HG03045 (cell line): Measurements from ENCODE around the gene AIFM2.
"Not testable (repeated sequence)": the region's sequence is repeated elsewhere in the genome, so short reads cannot be mapped to it uniquely, and the experiment has no call there.

Experiments
- ATAC-seq: cut with Tn5 transposase; IDR thresholded peaks from one replicate; pipeline ENCODE4 v1.9.1; 2021; ENCODE audit warnings: mild to moderate bottlenecking, moderate library complexity; ENCODE audit not compliant: unreplicated experiment

AIFM2 gene

DNA sequence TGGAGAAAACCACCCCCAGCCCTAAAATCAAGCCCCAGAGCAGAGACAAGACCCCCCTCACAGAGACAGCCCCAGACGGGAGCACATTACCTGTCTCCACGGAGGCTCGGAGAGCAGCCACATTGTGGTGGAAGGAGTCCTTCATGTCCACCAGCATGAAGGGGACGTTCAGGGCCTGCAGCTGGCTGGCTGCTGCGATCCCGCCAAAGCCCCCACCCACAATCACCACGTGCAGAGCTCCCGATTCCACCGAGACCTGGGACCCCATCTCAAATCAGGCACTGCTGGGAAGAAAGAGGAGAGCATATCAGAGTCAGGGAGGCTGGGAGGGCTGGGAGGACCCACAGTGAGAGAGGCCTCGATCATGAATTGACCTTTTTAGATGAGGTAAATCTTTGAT lies 8.8 kb downstream of the AIFM2 start:
- no peak for ATAC-seq

DNA sequence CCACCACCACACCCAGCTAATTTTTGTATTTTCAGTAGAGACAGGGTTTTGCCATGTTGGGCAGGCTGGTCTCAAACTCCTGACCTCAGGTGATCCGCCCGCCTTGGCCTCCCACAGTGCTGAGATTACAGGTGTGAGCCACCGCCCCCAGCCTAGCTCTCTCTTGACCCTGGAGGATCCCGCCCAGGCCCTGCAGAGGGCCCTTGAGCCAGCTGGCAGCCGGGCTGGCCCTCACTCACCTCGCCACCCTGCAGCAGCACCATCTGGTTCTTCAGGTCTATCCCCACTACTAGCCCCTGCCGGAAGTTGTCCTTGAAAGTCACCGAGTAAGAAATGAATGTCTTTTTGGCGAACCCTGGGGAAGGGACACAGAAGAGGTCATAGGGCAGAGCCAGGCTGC lies 9.5 kb downstream of the AIFM2 start:
- not testable (repeated sequence) for ATAC-seq

GRCh38 chr10:70122742-70123141 lies 9.9 kb downstream of the AIFM2 start:
- ATAC-seq: no peak

GRCh38 chr10:70121281-70121949 lies 11.2 kb downstream of the AIFM2 start:
- ATAC-seq: no peak

GRCh38 chr10:70120417-70120816 lies 12.2 kb downstream of the AIFM2 start:
- ATAC-seq: no peak

DNA sequence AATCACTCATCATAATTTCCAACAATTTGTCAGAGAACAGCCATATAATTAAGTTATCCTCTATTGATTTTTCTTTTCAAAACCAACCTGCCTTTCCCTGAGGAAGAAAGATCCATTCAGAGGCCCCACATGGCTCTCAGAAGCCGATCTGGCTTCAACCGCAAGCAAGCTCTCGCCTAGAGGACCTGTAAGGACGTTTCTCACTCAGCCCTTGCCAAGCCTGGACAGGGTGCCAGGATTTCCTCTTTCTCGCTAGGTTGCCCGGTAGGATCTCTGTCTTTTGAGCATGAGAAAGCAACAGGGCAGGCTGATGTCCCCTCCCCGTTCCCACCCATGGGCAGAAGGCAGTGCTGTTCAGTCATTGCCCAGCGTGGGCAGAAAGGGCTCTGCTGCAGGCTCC lies 13.0 kb downstream of the AIFM2 start:
- ATAC-seq: no peak

DNA sequence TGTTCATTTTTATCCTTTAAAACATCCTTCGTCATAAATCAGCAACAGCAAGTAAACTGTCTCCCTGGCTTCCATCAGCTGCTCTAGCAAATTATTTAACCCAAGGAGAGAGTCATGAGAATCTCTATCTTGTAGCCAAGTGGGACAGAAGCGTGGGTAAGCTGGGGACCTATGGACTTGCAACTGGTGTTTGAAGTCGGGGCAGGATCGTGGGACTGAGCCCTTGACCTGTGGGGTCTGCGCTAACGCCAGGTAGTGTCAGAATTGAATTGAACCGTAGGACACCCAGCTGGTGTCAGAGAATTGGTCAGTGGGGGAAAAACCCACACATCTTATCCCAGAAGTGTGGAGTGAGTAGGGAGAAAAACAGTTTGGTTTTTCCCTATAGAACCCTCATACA lies 13.4 kb downstream of the AIFM2 start:
- no peak for ATAC-seq

GRCh38 chr10:70118196-70118595 lies 14.4 kb downstream of the AIFM2 start:
- ATAC-seq: no peak

DNA sequence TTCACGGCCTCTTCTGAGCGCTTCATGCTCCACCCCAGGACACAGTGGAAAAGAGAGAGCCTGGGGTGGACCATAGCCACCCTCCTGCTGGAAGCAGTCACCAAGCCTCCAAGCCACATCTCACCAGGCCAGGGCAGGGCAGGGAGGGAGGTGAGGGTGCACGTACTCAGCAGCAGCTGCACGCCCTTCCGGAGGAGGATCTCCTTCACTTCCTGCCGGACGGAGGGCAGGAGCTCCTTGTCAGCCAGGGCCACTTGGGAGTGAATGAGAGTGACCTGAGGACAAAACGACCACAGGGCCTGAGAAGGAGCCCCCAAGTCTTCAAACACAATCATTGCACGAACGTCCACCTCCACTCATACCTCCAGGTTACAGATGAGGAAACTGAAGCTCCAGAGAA lies 15.0 kb downstream of the AIFM2 start:
- no peak for ATAC-seq

DNA sequence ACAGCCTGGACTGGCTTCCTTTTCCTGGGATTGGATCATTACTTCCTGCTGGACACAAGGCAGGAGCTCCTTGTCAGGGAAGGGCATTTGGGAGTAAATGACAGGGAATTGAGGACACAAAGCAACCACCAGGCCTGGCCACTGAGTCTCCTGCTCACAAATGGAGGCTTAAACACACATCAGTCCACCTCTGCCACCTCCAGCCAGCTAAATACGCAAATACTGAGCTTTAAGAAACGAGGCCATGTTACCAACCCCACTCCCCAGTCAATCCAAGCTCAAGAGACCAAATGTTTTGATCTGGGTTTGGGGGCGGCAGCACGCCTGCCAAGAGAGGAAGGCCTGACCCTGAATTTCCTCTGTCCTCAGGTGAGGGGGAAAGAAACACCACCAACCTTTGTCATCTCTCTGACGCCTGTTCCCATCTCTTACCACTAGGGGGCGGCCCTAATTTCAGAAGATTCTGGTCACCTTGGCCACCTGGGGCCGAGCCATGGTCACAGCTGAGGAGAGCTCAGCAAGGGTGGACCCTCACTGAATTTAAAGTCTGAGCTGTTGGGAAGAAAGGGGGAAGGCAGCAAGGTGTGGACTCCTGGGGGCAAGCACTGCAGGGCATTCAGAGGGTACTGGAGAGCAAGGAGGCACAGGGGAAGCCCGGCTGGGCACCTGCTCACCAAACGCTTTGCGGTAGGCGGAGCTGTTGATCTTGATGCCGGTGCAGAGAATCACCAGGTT lies 16.5 kb downstream of the AIFM2 start:
- ATAC-seq: no peak

GRCh38 chr10:70114902-70115301 lies 17.7 kb downstream of the AIFM2 start:
- ATAC-seq: no peak

- ATAC-seq: no peak
These were observed 20.6 kb downstream of the AIFM2 start for GRCh38 chr10:70112071-70112470.

DNA sequence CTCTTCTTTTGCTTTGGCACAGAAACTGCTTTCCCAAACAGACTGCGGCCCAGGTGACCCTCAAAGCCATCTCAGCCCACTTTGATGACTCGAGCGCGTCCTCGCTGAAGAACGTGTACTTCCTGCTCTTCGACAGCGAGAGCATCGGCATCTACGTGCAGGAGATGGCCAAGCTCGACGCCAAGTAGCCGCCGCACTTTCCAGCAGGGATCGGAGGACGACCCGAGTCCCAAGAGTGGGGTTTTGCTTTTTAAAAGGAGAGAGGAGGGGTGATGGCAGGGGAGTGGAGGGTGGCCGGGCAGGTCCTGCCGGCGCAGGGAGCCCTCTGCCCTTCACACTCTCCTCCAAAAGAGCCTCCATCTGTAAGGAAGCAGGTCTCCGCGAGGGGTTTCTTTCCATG lies 21.1 kb downstream of the AIFM2 start:
- ATAC-seq: no peak

GRCh38 chr10:70109064-70109729 lies 23.4 kb downstream of the AIFM2 start:
- no peak for ATAC-seq

DNA sequence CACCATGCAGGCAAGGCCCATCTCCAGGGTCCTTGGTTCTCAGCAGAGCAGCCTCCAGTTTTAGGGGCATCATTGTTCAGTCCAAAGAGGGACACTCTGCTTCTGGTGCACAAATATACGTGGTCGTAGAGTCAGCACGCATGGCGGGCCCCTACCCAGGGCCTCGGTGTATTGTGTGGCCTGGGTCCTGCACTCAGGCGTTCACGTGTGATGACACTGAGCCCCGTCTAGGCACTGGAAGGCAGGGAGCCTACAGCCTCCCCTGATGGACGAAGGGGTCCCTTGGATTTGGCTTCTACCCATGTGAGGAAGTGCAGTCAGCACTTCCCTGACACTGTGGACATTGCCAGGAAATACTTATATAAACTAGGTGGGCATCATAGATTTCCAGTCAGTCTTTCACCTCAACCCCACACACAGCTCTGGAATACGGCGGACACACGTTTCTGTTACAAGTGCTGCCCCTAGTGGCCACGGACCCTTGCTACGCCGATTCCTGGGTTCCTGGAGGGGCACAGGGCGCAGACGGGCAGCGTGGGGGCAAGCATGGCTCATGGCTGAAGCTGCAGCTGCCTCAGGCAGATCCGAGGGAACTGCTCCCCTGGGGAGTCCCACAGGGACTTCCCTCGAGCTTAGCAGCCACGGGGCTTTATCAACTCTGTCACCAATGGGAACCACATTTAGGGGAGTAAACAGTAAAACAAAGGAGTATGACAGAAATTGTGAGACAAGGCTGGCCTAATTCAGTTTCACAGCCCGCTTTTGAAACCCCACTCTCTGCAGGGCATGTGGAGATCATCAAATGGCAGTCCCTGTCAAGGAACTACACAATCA lies 25.4 kb downstream of the AIFM2 start:
- no peak for ATAC-seq

GRCh38 chr10:70101668-70102067 lies 31.0 kb downstream of the AIFM2 start:
- ATAC-seq: no peak

- not testable (repeated sequence) for ATAC-seq
These were observed 31.5 kb downstream of the AIFM2 start for GRCh38 chr10:70101068-70101562.

DNA sequence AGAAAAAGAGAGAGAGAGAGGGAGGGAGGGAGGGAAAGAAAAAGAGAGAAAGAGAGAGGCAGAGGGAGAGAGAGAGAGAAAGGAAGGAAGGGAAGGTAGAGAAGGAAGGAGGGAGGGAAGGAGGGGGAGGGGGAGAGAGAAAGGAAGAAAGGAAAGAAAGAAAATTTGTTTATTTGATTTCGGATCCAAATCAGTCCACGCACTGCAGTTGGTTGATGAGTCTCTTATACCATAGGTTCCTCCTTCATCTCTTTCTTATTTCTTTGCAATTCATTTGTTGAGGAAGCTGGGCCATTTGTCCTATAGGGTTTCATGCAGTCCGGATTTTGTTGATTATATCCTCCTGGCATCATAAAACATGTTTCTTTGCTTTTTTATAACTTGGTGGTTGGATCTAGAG lies 34.4 kb downstream of the AIFM2 start:
- ATAC-seq: no peak

- no peak for ATAC-seq
These were observed 35.2 kb downstream of the AIFM2 start for GRCh38 chr10:70097459-70097858.

- no peak for ATAC-seq
These were observed 35.8 kb downstream of the AIFM2 start for GRCh38 chr10:70096705-70097420.
